Stimulated activated CD8-positive, alpha-beta memory T cell treated with anti-CD3 and anti-CD28 coated beads, Interleukin-7, amount 100 ng/mL, for 1 hour (primary cell): Measurements from ENCODE around the gene CLEC19A.

ENCODE experiments used
- DNase-seq, 2 donors: peaks; one replicate each; pipeline ENCODE4 v3.0.0-alpha.2; 2020; ENCODE audit warnings: low read depth in 2 of 2

Gene CLEC19A

GRCh38 chr16:19328364-19328763, 42.8 kb downstream of the CLEC19A start:
- DNase-seq: no peak

- DNase-seq: no peak
These were observed 44.4 kb downstream of the CLEC19A start for GRCh38 chr16:19329932-19330331.

- DNase-seq: no peak
These were observed 45.4 kb downstream of the CLEC19A start for GRCh38 chr16:19330841-19331397.

GRCh38 chr16:19331794-19332193, 46.3 kb downstream of the CLEC19A start:
- no peak for DNase-seq

- DNase-seq: no peak
These were observed 52.8 kb downstream of the CLEC19A start for GRCh38 chr16:19338335-19338734.

GRCh38 chr16:19344224-19344801, 58.8 kb downstream of the CLEC19A start:
- DNase-seq: no peak

- no peak for DNase-seq
These were observed 59.4 kb downstream of the CLEC19A start for GRCh38 chr16:19344980-19345379.

- DNase-seq: no peak
These were observed 60.9 kb downstream of the CLEC19A start for GRCh38 chr16:19346335-19346922.

- no peak for DNase-seq
These were observed 62.6 kb downstream of the CLEC19A start for GRCh38 chr16:19348125-19348524.

GRCh38 chr16:19348578-19349315, 63.2 kb downstream of the CLEC19A start:
- no peak for DNase-seq

GRCh38 chr16:19354371-19354770, 68.8 kb downstream of the CLEC19A start:
- no peak for DNase-seq

GRCh38 chr16:19356024-19356952, 70.8 kb downstream of the CLEC19A start:
- DNase-seq: no peak

- DNase-seq: no peak
These were observed 74.0 kb downstream of the CLEC19A start for GRCh38 chr16:19359556-19359955.
